Psoas muscle (tissue), 8 donors: Measurements from ENCODE around the gene PPP1R37. TPM values are rescaled to one million over a fixed set of nuclear protein-coding genes. Genes with fewer than 3 reads are reported as not detected.

Source experiments
- ATAC-seq, 4 donors: fragments of 200-7000 bp; cut with Tn5 transposase; one replicate each; pipeline ENCODE4 v1.9.1; 2020; ENCODE audit warnings: moderate library complexity in 3 of 4, mild to moderate bottlenecking in 2 of 4
- DNase-seq, 2 donors: peaks; one replicate each; pipeline ENCODE4 v3.0.0-alpha.2; 2020
- H3K27ac ChIP-seq: fragments of 200-600 bp; one replicate; pipeline ENCODE4 v1.8.0; 2022
- H3K27me3 ChIP-seq, 3 donors: fragments of 200-600 bp in 1 of 3; one replicate each; pipeline versions ENCODE4 v1.6.1 to v1.8.0; 2013 to 2022; ENCODE audit warnings: low read length in 2 of 3, mild to moderate bottlenecking in 2 of 3, moderate library complexity in 1 of 3; ENCODE audit not compliant: insufficient read depth in 3 of 3
- H3K36me3 ChIP-seq, 2 donors: fragments of 200-600 bp in 1 of 2; one replicate each; pipeline versions ENCODE4 v1.6.1 to v1.8.0; 2013 to 2022; ENCODE audit warnings: low read depth in 1 of 2, mild to moderate bottlenecking in 1 of 2, moderate library complexity in 1 of 2; ENCODE audit not compliant: insufficient read depth in 1 of 2
- H3K4me1 ChIP-seq: fragments of 200-600 bp; one replicate; pipeline ENCODE4 v1.8.0; 2022
- H3K4me3 ChIP-seq: fragments of 200-600 bp; one replicate; pipeline ENCODE4 v1.8.0; 2022; ENCODE audit warnings: mild to moderate bottlenecking
- H3K9me3 ChIP-seq: fragments of 200-600 bp; one replicate; pipeline ENCODE4 v1.8.0; 2022
- CTCF ChIP-seq: fragments of 200-600 bp; IDR thresholded peaks from one replicate; pipeline ENCODE4 v1.8.0; 2022; ENCODE audit warnings: antibody characterized with exemption
- WGBS, 3 donors: extraction: QIAGEN DNeasy Blood & Tissue Kit; methylation state at CpG; one replicate each; pipeline versions ENCODE4 v1.1.6 to v1.1.7; 2013; 5-methylcytosine and 5-hydroxymethylcytosine counted together
- intact Hi-C, 2 donors: fragments of 100-400 bp; cut with DNase I; formaldehyde crosslinking; loops; one replicate each; pipeline versions ENCODE4 v1.11.0 to v1.14.2; 2022
- polyA plus RNA-seq, 3 donors: library from polyadenylated mRNA; stranded (reverse); fragments of 200-250 nt; gene quantifications; one replicate each; pipeline ENCODE4 v1.2.3, GENCODE V29; 2013
- total RNA-seq, 4 donors: library from RNA; stranded (reverse); fragmentation: NEBNext Ultra II Directional in 2 of 4; extraction: Animal tissue kit (Norgen Biotek cat#: 25700) in 2 of 4; gene quantifications; one replicate each; pipeline versions ENCODE4 v1.2.1 to v1.2.4, GENCODE V29; 2021 to 2023
- donor health status: healthy with polysubstance abuse.
- donor health status: DM: no; HTN: no; CAD: no; lungs with moderate emphysema.
- donor health status: Bipolar disorder and iron deficiency.
- donor health status: healthy.
- donor health status: DM: yes; HTN: yes; CAD: no.
- donor health status: DM: no; HTN: no; CAD: no.
- donor health status: DM: no; HTN: no; CAD: no.
- donor health status: DM: yes; HTN: yes; CAD: no.

Gene PPP1R37
- total and polyA plus RNA-seq, 7 donors: 25.5 to 39.5 (median 29.3) TPM

GRCh38 chr19:45171211-45171623 lies 78.2 kb downstream of the PPP1R37 start:
- ATAC-seq (no peak), DNase-seq (no peak)
- no peak overlapping the region for H3K27ac ChIP-seq
- 64 to 71% (median 68%) methylated on average over 7 of the region's 7 CpGs for WGBS, 3 donors
- no peaks in the 10 kb centered on the region for H3K27me3 ChIP-seq
- intact Hi-C loops: no loop called here
- no peaks in the 10 kb centered on the region for H3K9me3 ChIP-seq
- no peak for TF ChIP-seq CTCF
- no peak overlapping the region for H3K4me3 ChIP-seq
- no peaks in the 10 kb centered on the region for H3K4me1 ChIP-seq
- no peaks in the 10 kb centered on the region for H3K36me3 ChIP-seq

- no peak overlapping the region for H3K27ac ChIP-seq
- peaks cover 1% of the 10 kb centered on the region for H3K4me1 ChIP-seq
- ATAC-seq (no peak), DNase-seq (no peak)
- 63 to 73% (median 65%) methylated on average over 4 of the region's 4 CpGs for WGBS, 3 donors
- H3K36me3 ChIP-seq: no peaks in the 10 kb centered on the region
- TF ChIP-seq CTCF: no peak
- H3K4me3 ChIP-seq: no peak overlapping the region
- no peaks in the 10 kb centered on the region for H3K27me3 ChIP-seq
- intact Hi-C loops: no loop called here
- no peaks in the 10 kb centered on the region for H3K9me3 ChIP-seq
Observed at GRCh38 chr19:45172173-45172572, 79.2 kb downstream of the PPP1R37 start.

- 90 to 92% (median 91%) methylated on average over 17 of the region's 18 CpGs for WGBS, 3 donors
- DNase-seq (no peak), ATAC-seq (no peak)
- peaks cover 4% of the 10 kb centered on the region for H3K4me1 ChIP-seq
- no peaks in the 10 kb centered on the region for H3K36me3 ChIP-seq
- H3K27me3 ChIP-seq: no peaks in the 10 kb centered on the region
- no peak overlapping the region for H3K4me3 ChIP-seq
- intact Hi-C loops: no loop called here
- no peaks in the 10 kb centered on the region for H3K9me3 ChIP-seq
- no peak for TF ChIP-seq CTCF
- no peak overlapping the region for H3K27ac ChIP-seq
Observed at GRCh38 chr19:45172611-45173208, 79.7 kb downstream of the PPP1R37 start.

- intact Hi-C loops: no loop called here
- WGBS, 3 donors: 77 to 83% (median 79%) methylated on average over 12 of the region's 12 CpGs
- H3K27me3 ChIP-seq: no peaks in the 10 kb centered on the region
- H3K4me1 ChIP-seq: peaks cover 4% of the 10 kb centered on the region
- no peaks in the 10 kb centered on the region for H3K36me3 ChIP-seq
- H3K9me3 ChIP-seq: no peaks in the 10 kb centered on the region
- H3K4me3 ChIP-seq: no peak overlapping the region
- ATAC-seq: no peak
- TF ChIP-seq CTCF: no peak
- no peak overlapping the region for H3K27ac ChIP-seq
- DNase-seq: no peak
Observed at GRCh38 chr19:45173816-45174215, 80.8 kb downstream of the PPP1R37 start.
